DND-41 (cell line): ENCODE measurements around the gene RBM41.

Experiments
- EZH2 ChIP-seq: IDR thresholded peaks from 3 replicates; pipeline ENCODE4 v1.6.1; 2012; ENCODE audit warnings: borderline replicate concordance, low read depth, mild to moderate bottlenecking, moderate library complexity, low read length, inconsistent platforms; ENCODE audit not compliant: severe bottlenecking
- TF ChIP-seq, protein P1 (sequence below): IDR thresholded peaks from 2 replicates; pipeline ENCODE4 v1.5.1; 2012; ENCODE audit warnings: borderline replicate concordance, low read length, moderate library complexity, mild to moderate bottlenecking; ENCODE audit not compliant: poor library complexity, severe bottlenecking; ENCODE audit errors: extremely low read depth

DNA sequence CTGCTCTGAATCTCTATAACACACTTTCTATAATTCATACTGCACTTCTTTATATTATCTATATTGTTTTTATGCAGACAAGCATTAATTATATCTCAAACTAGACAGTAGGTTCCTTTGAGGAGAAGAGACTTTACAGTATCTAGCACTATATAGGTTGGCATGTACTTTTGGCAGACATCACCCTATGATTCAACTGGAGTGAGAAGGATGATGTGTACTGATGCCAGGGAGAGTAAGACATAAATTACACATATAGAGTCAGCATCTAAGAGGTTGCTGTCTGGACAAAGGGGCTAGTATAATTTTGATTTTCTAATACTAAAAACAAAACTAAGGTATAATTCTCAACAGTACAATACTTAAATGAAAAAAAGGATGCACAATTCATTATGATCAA is 5.1 kb upstream of the RBM41 start:
- TF ChIP-seq, protein P1, sequence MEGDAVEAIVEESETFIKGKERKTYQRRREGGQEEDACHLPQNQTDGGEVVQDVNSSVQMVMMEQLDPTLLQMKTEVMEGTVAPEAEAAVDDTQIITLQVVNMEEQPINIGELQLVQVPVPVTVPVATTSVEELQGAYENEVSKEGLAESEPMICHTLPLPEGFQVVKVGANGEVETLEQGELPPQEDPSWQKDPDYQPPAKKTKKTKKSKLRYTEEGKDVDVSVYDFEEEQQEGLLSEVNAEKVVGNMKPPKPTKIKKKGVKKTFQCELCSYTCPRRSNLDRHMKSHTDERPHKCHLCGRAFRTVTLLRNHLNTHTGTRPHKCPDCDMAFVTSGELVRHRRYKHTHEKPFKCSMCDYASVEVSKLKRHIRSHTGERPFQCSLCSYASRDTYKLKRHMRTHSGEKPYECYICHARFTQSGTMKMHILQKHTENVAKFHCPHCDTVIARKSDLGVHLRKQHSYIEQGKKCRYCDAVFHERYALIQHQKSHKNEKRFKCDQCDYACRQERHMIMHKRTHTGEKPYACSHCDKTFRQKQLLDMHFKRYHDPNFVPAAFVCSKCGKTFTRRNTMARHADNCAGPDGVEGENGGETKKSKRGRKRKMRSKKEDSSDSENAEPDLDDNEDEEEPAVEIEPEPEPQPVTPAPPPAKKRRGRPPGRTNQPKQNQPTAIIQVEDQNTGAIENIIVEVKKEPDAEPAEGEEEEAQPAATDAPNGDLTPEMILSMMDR, result no peak
- TF ChIP-seq EZH2, result no peak
